Neural progenitor cell (in vitro differentiated cells): ENCODE data around the gene SSX5.

Experiments
- EZH2 ChIP-seq: fragments of 200-600 bp; sonication (generic); IDR thresholded peaks from 2 replicates; pipeline ENCODE4 v1.6.1; 2017; ENCODE audit warnings: antibody characterized with exemption, mild to moderate bottlenecking, moderate library complexity
- EZH2phosphoT487 ChIP-seq: fragments of 200-600 bp; sonication (generic); IDR thresholded peaks from 2 replicates; pipeline ENCODE4 v1.6.1; 2017; ENCODE audit warnings: antibody characterized with exemption
- TF ChIP-seq, protein P1 (sequence below): fragments of 200-600 bp; sonication (generic); IDR thresholded peaks from 2 replicates; pipeline ENCODE4 v1.5.1; 2017; ENCODE audit warnings: antibody characterized with exemption, mild to moderate bottlenecking

- TF ChIP-seq EZH2 (no peak), EZH2phosphoT487 (no peak)
- TF ChIP-seq, protein P1, sequence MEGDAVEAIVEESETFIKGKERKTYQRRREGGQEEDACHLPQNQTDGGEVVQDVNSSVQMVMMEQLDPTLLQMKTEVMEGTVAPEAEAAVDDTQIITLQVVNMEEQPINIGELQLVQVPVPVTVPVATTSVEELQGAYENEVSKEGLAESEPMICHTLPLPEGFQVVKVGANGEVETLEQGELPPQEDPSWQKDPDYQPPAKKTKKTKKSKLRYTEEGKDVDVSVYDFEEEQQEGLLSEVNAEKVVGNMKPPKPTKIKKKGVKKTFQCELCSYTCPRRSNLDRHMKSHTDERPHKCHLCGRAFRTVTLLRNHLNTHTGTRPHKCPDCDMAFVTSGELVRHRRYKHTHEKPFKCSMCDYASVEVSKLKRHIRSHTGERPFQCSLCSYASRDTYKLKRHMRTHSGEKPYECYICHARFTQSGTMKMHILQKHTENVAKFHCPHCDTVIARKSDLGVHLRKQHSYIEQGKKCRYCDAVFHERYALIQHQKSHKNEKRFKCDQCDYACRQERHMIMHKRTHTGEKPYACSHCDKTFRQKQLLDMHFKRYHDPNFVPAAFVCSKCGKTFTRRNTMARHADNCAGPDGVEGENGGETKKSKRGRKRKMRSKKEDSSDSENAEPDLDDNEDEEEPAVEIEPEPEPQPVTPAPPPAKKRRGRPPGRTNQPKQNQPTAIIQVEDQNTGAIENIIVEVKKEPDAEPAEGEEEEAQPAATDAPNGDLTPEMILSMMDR, result no peak
Measured at GRCh38 chrX:48179691-48180090, 16.9 kb downstream of the SSX5 start.
